MM.1S (cell line): ENCODE measurements around the gene CCDC69.

Experiments used
- CTCF ChIP-seq: fragments of 300-600 bp; sonication (generic); IDR thresholded peaks from 2 replicates; pipeline ENCODE4 v1.5.1; 2016; ENCODE audit warnings: antibody characterized with exemption, low read length, mixed read lengths
- EZH2 ChIP-seq: fragments of 300-600 bp; sonication (generic); optimal IDR thresholded peaks from 2 replicates; pipeline ENCODE3; 2017; ENCODE audit warnings: low read depth, mild to moderate bottlenecking, antibody characterized with exemption, low read length, mixed read lengths

- TF ChIP-seq CTCF (no peak), EZH2 (no peak)
Measured at GRCh38 chr5:151150471-151151262, 73.2 kb downstream of the CCDC69 start.
